Skeletal muscle cell (primary cell): ENCODE measurements around the gene ZSCAN22.
A peak's percentile ranks its signal among the peaks of the same experiment; 100 is the strongest.
"Not testable (repeated sequence)": the region's sequence is repeated elsewhere in the genome, so short reads cannot be mapped to it uniquely, and the experiment has no call there.

Experiments
- DNase-seq: peaks from one replicate; pipeline ENCODE4 v3.0.0-alpha.2; 2010; ENCODE audit warnings: low read depth
- H3K4me3 ChIP-seq: 2 replicates; pipeline ENCODE4 v1.5.1; 2011; ENCODE audit warnings: low read depth, mild to moderate bottlenecking, control low read depth, low read length, moderate library complexity

The ZSCAN22 gene

DNA sequence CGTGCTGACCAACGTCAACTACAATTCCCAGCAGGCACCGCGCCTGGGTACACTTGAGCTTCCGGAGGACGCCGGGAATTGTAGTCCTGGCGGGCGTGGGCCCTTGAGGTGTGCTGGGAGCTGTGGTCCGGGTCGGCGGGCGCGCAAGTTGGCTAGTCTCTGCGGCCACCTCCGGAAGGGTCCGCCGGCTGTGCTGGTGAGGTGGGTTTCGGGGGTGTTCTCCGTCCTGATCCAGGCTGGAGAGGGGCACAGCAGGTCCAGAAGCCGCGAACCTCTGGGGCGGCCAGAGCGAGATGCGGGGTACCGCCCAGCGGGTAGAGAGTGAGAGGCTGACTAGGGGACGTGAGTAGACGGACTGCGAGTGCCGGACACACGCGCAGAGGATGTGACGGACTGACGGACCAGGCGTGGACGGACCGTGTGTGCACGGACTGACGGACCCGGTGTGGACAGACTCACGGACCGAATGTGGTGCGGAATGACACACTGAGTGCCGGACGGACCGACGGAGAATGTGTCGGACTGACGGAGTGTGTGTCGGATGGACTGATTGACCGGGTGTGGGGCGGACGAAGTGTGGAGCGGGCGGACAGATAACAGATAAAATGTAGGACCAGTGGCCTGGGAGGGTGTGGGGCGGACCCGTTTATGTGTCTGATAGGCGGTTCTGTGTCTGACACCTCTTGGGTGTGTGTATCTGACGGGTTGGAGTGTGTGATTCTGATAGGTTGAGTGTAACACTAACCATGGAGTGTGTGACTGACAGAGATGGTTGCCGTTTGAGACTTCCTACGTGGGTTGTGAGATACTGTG lies at the start of gene ZSCAN22:
Gene ZSCAN22 (plus strand): TSS at position 81 of the 813 bp plus-strand sequence. CDS start 7,809 bp downstream, outside the sequence.
- peak within 1 kb of the TSS; percentile 82 for H3K4me3 ChIP-seq
- peak; percentile 87 for DNase-seq

GRCh38 chr19:58277197-58277596 lies 49.6 kb upstream of the ZSCAN22 start:
- no peak overlapping the region for H3K4me3 ChIP-seq
- no peak for DNase-seq

DNA sequence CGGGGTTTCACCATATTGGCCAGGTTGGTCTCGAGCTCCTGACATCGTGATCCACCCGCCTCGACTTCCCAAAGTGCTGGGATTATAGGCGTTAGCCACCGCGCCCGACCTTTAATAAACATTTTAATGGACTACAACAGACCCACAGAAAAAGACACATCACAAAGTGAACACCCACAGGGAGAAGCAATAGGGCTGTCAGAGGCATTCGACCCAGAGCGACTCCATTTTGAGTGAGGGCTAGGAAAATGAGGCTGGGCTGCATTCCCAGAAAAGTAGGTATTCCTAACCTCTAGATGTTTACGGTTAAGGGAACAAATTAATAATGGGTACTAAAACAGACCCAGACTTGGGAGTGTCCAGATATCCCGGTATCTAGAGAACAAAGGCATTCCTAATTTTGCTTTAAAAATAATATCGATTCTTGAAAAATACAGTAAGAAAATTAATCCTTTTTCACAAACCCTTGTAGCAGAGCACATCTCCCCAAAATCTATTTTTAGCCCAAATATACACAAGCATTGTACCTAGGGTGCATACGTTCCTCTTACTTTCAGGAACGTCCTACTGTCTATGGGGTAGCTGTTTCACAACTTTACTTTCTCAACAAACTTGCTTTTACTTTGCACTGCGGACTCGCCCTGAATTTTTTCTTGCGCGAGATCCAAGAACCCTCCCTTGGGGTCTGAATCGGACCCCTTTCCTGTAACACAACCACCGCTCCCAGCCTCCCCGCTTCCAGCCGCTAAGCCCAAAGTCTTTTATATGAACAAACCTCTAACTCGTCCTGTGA lies 48.9 kb upstream of the ZSCAN22 start:
- no peak for DNase-seq

GRCh38 chr19:58278541-58279041 lies 48.2 kb upstream of the ZSCAN22 start, which contains the start of gene ZNF8:
TSS of gene ZNF8 (plus strand) at chr19:58278955. CDS start at chr19:58279082, 127 bp downstream.
- H3K4me3 ChIP-seq: peak within 1 kb of the TSS; percentile 94

More for the DNA sequence above, 48.9 kb upstream of the ZSCAN22 start:
- H3K4me3 ChIP-seq: peak overlapping the region; percentile 94

DNA sequence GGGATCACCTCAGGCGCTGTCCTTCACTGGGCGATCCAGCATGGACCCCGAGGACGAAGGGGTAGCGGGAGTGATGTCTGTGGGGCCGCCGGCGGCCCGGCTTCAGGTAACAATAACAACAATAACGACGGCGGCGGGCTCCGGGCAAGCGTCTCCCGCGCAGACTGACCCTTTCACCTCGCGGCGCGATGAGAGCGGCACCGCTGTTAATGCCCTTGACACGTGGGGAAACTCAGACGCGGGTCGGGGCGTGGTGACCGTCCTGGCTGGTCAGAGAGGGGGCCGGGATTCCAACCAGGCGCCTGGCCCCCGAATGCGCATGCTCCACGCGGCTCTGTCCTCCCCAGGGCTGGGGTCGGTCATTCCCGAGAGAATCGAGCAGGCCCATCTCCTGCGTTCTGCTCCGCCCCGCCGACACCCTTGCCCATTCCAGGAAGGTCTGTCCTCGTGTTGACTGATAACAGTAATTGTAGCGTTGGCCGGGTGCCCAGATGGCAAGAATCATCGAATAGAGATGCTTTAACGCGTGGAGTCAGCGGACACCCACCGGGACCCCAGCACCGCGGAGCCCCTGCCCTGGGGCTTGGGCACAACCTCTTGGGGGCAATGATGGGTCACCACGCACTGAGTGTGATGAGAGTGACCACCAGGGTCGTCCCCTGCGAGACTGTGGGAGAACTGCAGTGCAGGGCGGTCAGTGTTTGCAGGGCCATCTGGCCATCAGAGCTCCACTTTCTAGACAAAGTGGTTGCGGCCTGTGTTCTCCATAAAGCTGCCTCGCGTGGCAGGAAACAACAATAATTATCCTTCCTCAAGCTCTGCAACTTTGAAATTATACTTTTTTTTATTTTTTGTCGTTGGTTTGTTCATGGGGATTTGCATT lies 47.5 kb upstream of the ZSCAN22 start:
- H3K4me3 ChIP-seq: peak overlapping the region; percentile 94
- DNase-seq: peak; percentile 12

More at GRCh38 chr19:58278541-58279041, 48.2 kb upstream of the ZSCAN22 start, which contains the start of gene ZNF8:
- DNase-seq: peak; percentile 95

GRCh38 chr19:58279925-58280316 lies 46.9 kb upstream of the ZSCAN22 start:
- H3K4me3 ChIP-seq: peak overlapping the region; percentile 94
- no peak for DNase-seq

GRCh38 chr19:58284199-58284598 lies 42.6 kb upstream of the ZSCAN22 start:
- DNase-seq: no peak
- H3K4me3 ChIP-seq: no peak overlapping the region

DNA sequence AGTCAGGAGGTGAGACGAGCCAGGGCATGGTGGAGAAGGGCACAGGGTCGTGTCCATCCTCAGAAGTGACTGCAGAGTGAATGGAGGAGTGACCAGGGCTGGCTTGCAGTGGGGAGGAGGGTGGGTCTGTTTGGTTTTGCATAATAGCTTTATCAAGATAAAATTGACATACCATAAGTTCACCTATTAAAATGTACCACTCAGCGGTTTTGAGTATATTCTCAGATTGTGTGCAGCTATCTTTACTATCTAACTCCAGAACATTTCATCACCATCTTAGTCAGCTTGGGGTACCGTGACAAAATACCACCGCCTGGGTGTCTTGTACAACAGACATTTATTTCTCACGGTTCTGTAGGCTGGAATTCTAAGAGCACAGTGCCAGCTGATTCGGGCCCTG lies 34.9 kb upstream of the ZSCAN22 start:
- no peak overlapping the region for H3K4me3 ChIP-seq
- no peak for DNase-seq

DNA sequence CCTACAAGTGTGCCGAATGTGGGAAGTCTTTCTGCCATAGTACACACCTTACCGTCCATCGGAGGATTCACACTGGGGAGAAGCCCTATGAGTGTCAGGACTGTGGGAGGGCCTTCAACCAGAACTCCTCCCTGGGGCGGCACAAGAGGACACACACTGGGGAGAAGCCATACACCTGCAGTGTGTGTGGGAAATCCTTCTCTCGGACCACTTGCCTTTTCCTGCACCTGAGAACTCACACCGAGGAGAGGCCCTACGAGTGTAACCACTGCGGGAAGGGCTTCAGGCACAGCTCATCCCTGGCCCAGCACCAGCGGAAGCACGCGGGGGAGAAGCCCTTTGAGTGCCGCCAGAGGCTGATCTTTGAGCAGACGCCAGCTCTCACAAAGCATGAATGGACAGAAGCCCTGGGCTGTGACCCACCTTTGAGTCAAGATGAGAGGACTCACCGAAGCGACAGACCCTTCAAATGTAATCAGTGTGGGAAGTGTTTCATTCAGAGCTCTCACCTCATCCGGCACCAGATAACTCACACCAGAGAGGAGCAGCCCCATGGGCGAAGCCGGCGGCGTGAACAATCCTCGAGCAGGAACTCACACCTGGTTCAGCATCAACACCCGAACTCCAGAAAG lies 31.9 kb upstream of the ZSCAN22 start:
- DNase-seq: no peak
- H3K4me3 ChIP-seq: no peak overlapping the region

GRCh38 chr19:58296104-58296503 lies 30.7 kb upstream of the ZSCAN22 start:
- DNase-seq: no peak
- no peak overlapping the region for H3K4me3 ChIP-seq

DNA sequence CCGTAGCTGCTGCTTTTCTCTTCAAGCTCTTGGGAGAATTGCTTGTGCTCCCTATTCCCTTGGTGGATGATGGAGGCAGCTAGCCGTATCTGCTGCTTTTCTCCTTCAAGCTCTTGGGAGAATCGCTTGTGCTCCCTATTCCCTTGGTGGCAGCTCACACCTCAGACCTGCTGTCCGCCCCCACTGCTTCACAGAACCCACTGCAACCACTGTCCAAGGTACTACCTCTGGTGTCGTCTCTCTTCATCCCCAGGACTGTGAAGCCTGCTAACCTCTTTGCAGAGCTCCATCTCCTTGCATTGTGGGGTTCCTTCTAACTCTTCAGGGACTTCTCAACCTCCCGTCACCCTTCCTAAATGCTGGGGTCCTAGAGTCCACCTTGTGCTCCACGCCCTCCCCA lies 26.2 kb upstream of the ZSCAN22 start:
- no peak overlapping the region for H3K4me3 ChIP-seq
- DNase-seq: no peak

GRCh38 chr19:58304255-58304654 lies 22.5 kb upstream of the ZSCAN22 start:
- peak overlapping the region; percentile 91 for H3K4me3 ChIP-seq
- DNase-seq: no peak

- DNase-seq: no peak
- peak overlapping the region; percentile 91 for H3K4me3 ChIP-seq
Observed at GRCh38 chr19:58304748-58305064, 22.1 kb upstream of the ZSCAN22 start.

- peak within 1 kb of the TSS; percentile 91 for H3K4me3 ChIP-seq
- peak; percentile 92 for DNase-seq
Observed at GRCh38 chr19:58305065-58305931, 21.5 kb upstream of the ZSCAN22 start, which contains the start of gene ERVK3-1. TSS of gene ERVK3-1 (plus strand) at chr19:58305377. CDS start at chr19:58312169, 6,792 bp downstream.

DNA sequence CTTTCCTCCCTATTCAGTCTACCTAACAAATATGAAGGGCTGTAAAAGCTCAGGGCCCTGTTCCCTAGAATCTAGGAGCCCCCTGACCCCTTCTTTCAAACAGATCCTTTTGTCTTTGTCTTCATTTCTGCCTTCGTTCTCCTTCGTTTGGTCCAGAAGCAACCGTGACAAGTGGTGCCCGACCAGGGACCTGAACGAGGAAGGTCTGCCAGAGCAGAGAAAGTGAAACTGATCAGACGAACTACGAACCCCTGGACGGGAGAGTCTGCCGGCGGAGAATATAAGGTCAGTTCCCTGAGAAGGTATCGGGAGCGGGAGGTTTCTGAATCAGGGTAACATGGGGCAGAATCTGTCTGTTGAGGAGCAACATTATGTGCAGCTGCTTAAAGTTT lies 20.9 kb upstream of the ZSCAN22 start:
- DNase-seq: no peak
- H3K4me3 ChIP-seq: peak overlapping the region; percentile 91

- no peak overlapping the region for H3K4me3 ChIP-seq
- no peak for DNase-seq
Observed at GRCh38 chr19:58307736-58308135, 19.1 kb upstream of the ZSCAN22 start.

GRCh38 chr19:58310685-58311084 lies 16.1 kb upstream of the ZSCAN22 start:
- H3K4me3 ChIP-seq, DNase-seq: not testable (repeated sequence)

GRCh38 chr19:58311345-58311865 lies 15.4 kb upstream of the ZSCAN22 start:
- H3K4me3 ChIP-seq: no peak overlapping the region
- DNase-seq: no peak
